Kidney epithelial cell (primary cell): Measurements from ENCODE around the gene LRP8. TPM values are rescaled to one million over a fixed set of nuclear protein-coding genes. Genes with fewer than 3 reads are reported as not detected.

Experiments
- DNase-seq: peaks from one replicate; pipeline ENCODE4 v3.0.0-alpha.2; 2010; ENCODE audit warnings: low read depth
- H3K27me3 ChIP-seq: 2 replicates; pipeline ENCODE4 v1.6.0; 2011; ENCODE audit warnings: low read length; ENCODE audit not compliant: control insufficient read depth, insufficient read depth
- H3K36me3 ChIP-seq: 2 replicates; pipeline ENCODE4 v1.5.1; 2011; ENCODE audit warnings: low read length; ENCODE audit not compliant: control insufficient read depth, insufficient read depth
- H3K4me3 ChIP-seq: 2 replicates; pipeline ENCODE4 v1.5.1; 2011; ENCODE audit warnings: low read depth, mild to moderate bottlenecking, control low read depth, low read length
- CTCF ChIP-seq: IDR thresholded peaks from 2 replicates; pipeline ENCODE4 v1.5.1; 2011; ENCODE audit warnings: mild to moderate bottlenecking, moderate library complexity, low read length, control low read depth, inconsistent platforms; ENCODE audit not compliant: insufficient read depth, poor library complexity, severe bottlenecking
- total RNA-seq: library from RNA; depleted of rRNA; stranded (reverse); fragments of >200 nt; gene quantifications from 2 replicates; pipeline ENCODE4 v1.2.3, GENCODE V29; 2015

LRP8 gene
- total RNA-seq, 1 donor from 2014 or later: 7.5 TPM

GRCh38 chr1:53369034-53369750 lies 41.3 kb upstream of the LRP8 start:
- no peak for DNase-seq
- TF ChIP-seq CTCF: no peak
- Histone ChIP-seq H3K36me3 (no peaks in the 10 kb centered on the region), H3K27me3 (peaks cover 10% of the 10 kb centered on the region), H3K4me3 (no peak overlapping the region)

- no peak for DNase-seq
- no peaks in the 10 kb centered on the region for H3K36me3 ChIP-seq
- H3K27me3 ChIP-seq: peaks cover 10% of the 10 kb centered on the region
- no peak overlapping the region for H3K4me3 ChIP-seq
- no peak for TF ChIP-seq CTCF
Measured at GRCh38 chr1:53368314-53369033, 40.6 kb upstream of the LRP8 start.

GRCh38 chr1:53367503-53368313 lies 39.8 kb upstream of the LRP8 start:
- H3K36me3 ChIP-seq: no peaks in the 10 kb centered on the region
- TF ChIP-seq CTCF: no peak
- no peak for DNase-seq
- no peak overlapping the region for H3K4me3 ChIP-seq
- peaks cover 10% of the 10 kb centered on the region for H3K27me3 ChIP-seq

DNA sequence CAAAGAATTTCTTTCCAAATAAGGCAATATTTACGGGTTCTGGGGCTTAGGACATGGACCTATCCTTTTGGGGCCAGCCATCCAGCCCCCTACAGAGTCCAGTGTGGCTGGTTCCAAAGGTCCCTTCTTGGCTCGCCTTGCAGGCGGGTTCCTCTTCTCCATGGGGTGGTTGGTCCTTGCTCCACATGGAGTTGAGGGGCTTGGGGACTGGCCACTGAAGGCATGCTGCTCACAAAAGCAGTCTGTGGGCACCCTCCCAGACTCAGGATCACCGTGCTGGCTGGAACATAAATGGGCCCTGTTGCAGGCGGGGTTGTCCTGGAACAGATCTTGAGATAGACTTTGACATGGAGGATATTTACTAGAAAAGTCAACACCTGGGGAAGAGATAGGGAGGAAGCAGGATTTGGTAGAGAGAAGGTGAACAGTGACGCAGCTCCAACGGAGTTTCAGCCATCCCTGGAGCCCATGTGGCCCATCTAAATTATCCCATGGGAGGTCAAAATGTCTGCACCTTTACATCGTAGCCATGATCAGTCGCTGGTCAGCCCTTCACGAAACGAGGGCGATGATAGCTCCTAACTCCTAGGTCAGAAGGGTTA lies 39.1 kb upstream of the LRP8 start:
- Histone ChIP-seq H3K36me3 (no peaks in the 10 kb centered on the region), H3K4me3 (no peak overlapping the region), H3K27me3 (peaks cover 10% of the 10 kb centered on the region)
- DNase-seq: no peak
- no peak for TF ChIP-seq CTCF

GRCh38 chr1:53365437-53366063 lies 37.7 kb upstream of the LRP8 start:
- DNase-seq: no peak
- Histone ChIP-seq H3K36me3 (no peaks in the 10 kb centered on the region), H3K4me3 (no peak overlapping the region), H3K27me3 (no peaks in the 10 kb centered on the region)
- TF ChIP-seq CTCF: no peak
